Keratinocyte (primary cell): Measurements from ENCODE around the gene AGAP1. TPM values are rescaled to one million over a fixed set of nuclear protein-coding genes. Genes with fewer than 3 reads are reported as not detected.

Experiments used
- DNase-seq: peaks from one replicate; pipeline ENCODE4 v3.0.0-alpha.2; 2011; ENCODE audit warnings: low read depth, missing footprints, low spot score
- FAIRE-seq: peaks from 2 replicates; lab custom pipeline; 2011; peaks lifted over from hg19 to GRCh38; lab: Jason Lieb, UNC
- H2AFZ ChIP-seq: 2 replicates; pipeline ENCODE4 v1.6.0; 2012; ENCODE audit warnings: low read length, control low read depth, inconsistent platforms; ENCODE audit not compliant: control insufficient read depth
- H3K27ac ChIP-seq: 2 replicates; pipeline ENCODE4 v1.5.1; 2011; ENCODE audit warnings: low read length; ENCODE audit not compliant: control insufficient read depth, insufficient read depth
- H3K27me3 ChIP-seq: 3 replicates; pipeline ENCODE4 v1.6.0; 2011; ENCODE audit warnings: low read length; ENCODE audit not compliant: control insufficient read depth, insufficient read depth; ENCODE audit errors: extremely low read depth
- H3K36me3 ChIP-seq, 2 experiments: 2 replicates in 1 of 2; 3 replicates in 1 of 2; pipeline ENCODE4 v1.5.1; 2011; ENCODE audit warnings: low read length in 2 of 2, mild to moderate bottlenecking in 1 of 2; ENCODE audit not compliant: control insufficient read depth in 2 of 2, insufficient read depth in 2 of 2; ENCODE audit errors: extremely low read depth in 1 of 2
- H3K4me1 ChIP-seq: 3 replicates; pipeline ENCODE4 v1.5.1; 2011; ENCODE audit warnings: low read length; ENCODE audit not compliant: control insufficient read depth, insufficient read depth; ENCODE audit errors: extremely low read depth
- H3K4me2 ChIP-seq: 3 replicates; pipeline ENCODE4 v1.6.0; 2011; ENCODE audit warnings: low read depth, low read length; ENCODE audit not compliant: control insufficient read depth, insufficient read depth; ENCODE audit errors: extremely low read depth
- H3K4me3 ChIP-seq, 3 experiments: fragments of 200-600 bp in 1 of 3; sonication (generic) in 1 of 3; 2 replicates in 2 of 3; 3 replicates in 1 of 3; pipeline ENCODE4 v1.5.1; 2011 to 2016; ENCODE audit warnings: low read length in 3 of 3, mild to moderate bottlenecking in 3 of 3, control low read depth in 2 of 3, inconsistent platforms in 1 of 3, low read depth in 1 of 3, mixed read lengths in 1 of 3, mixed run types in 1 of 3, moderate library complexity in 1 of 3; ENCODE audit not compliant: control insufficient read depth in 2 of 3, insufficient read depth in 2 of 3; ENCODE audit errors: extremely low read depth in 1 of 3
- H3K79me2 ChIP-seq: 2 replicates; pipeline ENCODE4 v1.6.0; 2012; ENCODE audit warnings: low read length; ENCODE audit not compliant: control insufficient read depth, insufficient read depth
- H3K9ac ChIP-seq: 3 replicates; pipeline ENCODE4 v1.6.0; 2011; ENCODE audit warnings: low read length; ENCODE audit not compliant: control insufficient read depth, insufficient read depth; ENCODE audit errors: extremely low read depth
- H3K9me1 ChIP-seq: 3 replicates; pipeline ENCODE4 v1.6.0; 2011; ENCODE audit warnings: low read length; ENCODE audit not compliant: control insufficient read depth, insufficient read depth; ENCODE audit errors: extremely low read depth
- H3K9me3 ChIP-seq: 2 replicates; pipeline ENCODE4 v1.5.1; 2012; ENCODE audit warnings: low read depth, low read length; ENCODE audit not compliant: control insufficient read depth
- H4K20me1 ChIP-seq: 3 replicates; pipeline ENCODE4 v1.6.0; 2011; ENCODE audit warnings: low read length; ENCODE audit not compliant: control insufficient read depth, insufficient read depth; ENCODE audit errors: extremely low read depth
- CTCF ChIP-seq, 3 experiments: IDR thresholded peaks in 1 of 3; conservative IDR thresholded peaks in 1 of 3; optimal IDR thresholded peaks in 1 of 3; 2 replicates in 2 of 3; 3 replicates in 1 of 3; pipeline versions ENCODE3 to v1.5.1; 2011; ENCODE audit warnings: low read length in 3 of 3, mild to moderate bottlenecking in 3 of 3, moderate library complexity in 2 of 3, control low read depth in 1 of 3, inconsistent platforms in 1 of 3; ENCODE audit not compliant: insufficient read depth in 2 of 3; ENCODE audit errors: extremely low read depth in 1 of 3
- EZH2 ChIP-seq: IDR thresholded peaks from one replicate; pipeline ENCODE4 v1.6.1; 2012; ENCODE audit warnings: inconsistent platforms, mild to moderate bottlenecking, low read length, moderate library complexity
- dilution Hi-C: fragments of 300-500 bp; cut with MboI; formaldehyde crosslinking; loops from one replicate; pipeline ENCODE4 v1.7.0; 2020; ENCODE audit warnings: low sequenced_read_pairs; ENCODE audit not compliant: extremely low pct_ligation_motif_present
- polyA plus RNA-seq, 5 experiments: library from polyadenylated mRNA; depleted of rRNA in 3 of 5; stranded (reverse) in 3 of 5; stranded (forward) in 1 of 5; unstranded in 1 of 5; fragments of >200 nt; gene quantifications; 1 replicate in 1 of 5; 2 replicates in 3 of 5; 3 replicates in 1 of 5; pipeline versions ENCODE4 v1.2.1 to v1.2.3, GENCODE V29; 2011 to 2012; ENCODE audit warnings: missing spikeins in 2 of 5, low read depth in 1 of 5, low replicate concordance in 1 of 5

Gene AGAP1
- polyA plus RNA-seq, 1 donor (not counting 4 experiments of a cell fraction or from before 2014, with no cell fraction given): 12.6 TPM

- peaks cover 54% of the 10 kb centered on the region for H3K79me2 ChIP-seq
- dilution Hi-C loops: no loop called here
- FAIRE-seq (no peak), DNase-seq (no peak)
- H3K9me1 ChIP-seq: peaks cover 2% of the 10 kb centered on the region
- H3K4me3 ChIP-seq: no peak overlapping the region
- no peaks in the 10 kb centered on the region for H3K36me3 ChIP-seq
- no peak overlapping the region for H3K27ac ChIP-seq
- no peak overlapping the region for H2AFZ ChIP-seq
- no peak for TF ChIP-seq CTCF (optimal IDR thresholded peaks at IDR 0.05 in 1 of 3, IDR thresholded peaks at IDR 0.05 in 1 of 3, conservative IDR thresholded peaks at IDR 0.05 in 1 of 3; ENCODE audit: extremely low read depth in 1 of 3, insufficient read depth in 2 of 3, low read length in 3 of 3)
- no peak for TF ChIP-seq EZH2
- peaks cover 8% of the 10 kb centered on the region for H3K4me1 ChIP-seq
- H3K27me3 ChIP-seq: no peaks in the 10 kb centered on the region
- no peak overlapping the region for H3K9ac ChIP-seq
- H3K9me3 ChIP-seq: no peaks in the 10 kb centered on the region
- H4K20me1 ChIP-seq: peaks cover 19% of the 10 kb centered on the region
- H3K4me2 ChIP-seq: no peak overlapping the region
Observed at GRCh38 chr2:235521844-235522243, 28.0 kb downstream of the AGAP1 start.

DNA sequence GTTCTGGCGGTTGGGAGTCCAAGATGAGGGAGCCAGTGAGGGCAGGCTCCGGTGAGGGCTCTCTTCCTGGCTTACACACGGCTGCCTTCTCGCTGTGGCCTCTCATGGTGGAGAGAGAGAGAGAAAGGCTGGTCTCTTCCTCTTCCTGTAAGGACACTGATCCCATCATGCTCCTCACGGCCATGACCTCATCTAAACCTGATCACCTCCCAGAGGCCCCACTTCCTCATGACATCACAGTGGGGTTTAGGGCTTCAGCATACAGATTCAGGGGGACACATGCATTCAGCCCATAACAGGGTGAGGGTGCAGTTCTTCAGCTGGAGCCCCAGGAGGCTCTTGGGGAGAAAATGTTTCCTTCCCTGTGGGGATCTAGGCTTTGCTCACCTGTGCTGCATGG lies 29.2 kb downstream of the AGAP1 start:
- H3K9me1 ChIP-seq: peaks cover 5% of the 10 kb centered on the region
- H3K9me3 ChIP-seq: no peaks in the 10 kb centered on the region
- no peak overlapping the region for H3K27ac ChIP-seq
- H2AFZ ChIP-seq: no peak overlapping the region
- dilution Hi-C loops: no loop called here
- no peak for TF ChIP-seq CTCF (optimal IDR thresholded peaks at IDR 0.05 in 1 of 3, IDR thresholded peaks at IDR 0.05 in 1 of 3, conservative IDR thresholded peaks at IDR 0.05 in 1 of 3; ENCODE audit: extremely low read depth in 1 of 3, insufficient read depth in 2 of 3, low read length in 3 of 3)
- TF ChIP-seq EZH2: no peak
- no peak overlapping the region for H3K9ac ChIP-seq
- FAIRE-seq (no peak), DNase-seq (no peak)
- H3K36me3 ChIP-seq: no peaks in the 10 kb centered on the region
- H3K4me3 ChIP-seq: no peak overlapping the region
- H3K4me2 ChIP-seq: no peak overlapping the region
- peaks cover 16% of the 10 kb centered on the region for H4K20me1 ChIP-seq
- H3K27me3 ChIP-seq: no peaks in the 10 kb centered on the region
- peaks cover 51% of the 10 kb centered on the region for H3K79me2 ChIP-seq
- peaks cover 5% of the 10 kb centered on the region for H3K4me1 ChIP-seq
